NB4 (cell line): Measurements from ENCODE around the gene NDUFB2.
A peak's percentile ranks its signal among the peaks of the same experiment; 100 is the strongest.
"Not testable (repeated sequence)": the region's sequence is repeated elsewhere in the genome, so short reads cannot be mapped to it uniquely, and the experiment has no call there.

Experiments
- DNase-seq: peaks from one replicate; pipeline ENCODE4 v3.0.0; 2010; ENCODE audit warnings: low read depth
- H3K4me3 ChIP-seq: one replicate; pipeline ENCODE4 v1.5.1; 2011; ENCODE audit warnings: mild to moderate bottlenecking, low read depth, low read length, moderate library complexity
- MYC ChIP-seq: IDR thresholded peaks from 2 replicates; pipeline ENCODE4 v1.6.1; 2011; ENCODE audit warnings: low read depth, low read length
- POLR2A ChIP-seq: IDR thresholded peaks from 2 replicates; pipeline ENCODE4 v1.6.1; 2011; ENCODE audit warnings: mild to moderate bottlenecking; ENCODE audit not compliant: insufficient read length; ENCODE audit errors: extremely low read depth
- TF ChIP-seq, protein P1 (sequence below): IDR thresholded peaks from one replicate; pipeline ENCODE4 v1.5.1; 2012; ENCODE audit warnings: low read depth, low read length
- TF ChIP-seq, protein P2 (sequence below): IDR thresholded peaks from 2 replicates; pipeline ENCODE4 v1.6.1; 2011; ENCODE audit warnings: low read depth, low read length

Gene NDUFB2

GRCh38 chr7:140691376-140692045 is 5.0 kb upstream of the NDUFB2 start:
- DNase-seq = no peak

GRCh38 chr7:140693849-140694248 is 2.7 kb upstream of the NDUFB2 start:
- H3K4me3 ChIP-seq, DNase-seq: not testable (repeated sequence)

More at GRCh38 chr7:140691376-140692045, 5.0 kb upstream of the NDUFB2 start:
- TF ChIP-seq MYC = no peak
- no peak for TF ChIP-seq POLR2A
- TF ChIP-seq, protein P1, sequence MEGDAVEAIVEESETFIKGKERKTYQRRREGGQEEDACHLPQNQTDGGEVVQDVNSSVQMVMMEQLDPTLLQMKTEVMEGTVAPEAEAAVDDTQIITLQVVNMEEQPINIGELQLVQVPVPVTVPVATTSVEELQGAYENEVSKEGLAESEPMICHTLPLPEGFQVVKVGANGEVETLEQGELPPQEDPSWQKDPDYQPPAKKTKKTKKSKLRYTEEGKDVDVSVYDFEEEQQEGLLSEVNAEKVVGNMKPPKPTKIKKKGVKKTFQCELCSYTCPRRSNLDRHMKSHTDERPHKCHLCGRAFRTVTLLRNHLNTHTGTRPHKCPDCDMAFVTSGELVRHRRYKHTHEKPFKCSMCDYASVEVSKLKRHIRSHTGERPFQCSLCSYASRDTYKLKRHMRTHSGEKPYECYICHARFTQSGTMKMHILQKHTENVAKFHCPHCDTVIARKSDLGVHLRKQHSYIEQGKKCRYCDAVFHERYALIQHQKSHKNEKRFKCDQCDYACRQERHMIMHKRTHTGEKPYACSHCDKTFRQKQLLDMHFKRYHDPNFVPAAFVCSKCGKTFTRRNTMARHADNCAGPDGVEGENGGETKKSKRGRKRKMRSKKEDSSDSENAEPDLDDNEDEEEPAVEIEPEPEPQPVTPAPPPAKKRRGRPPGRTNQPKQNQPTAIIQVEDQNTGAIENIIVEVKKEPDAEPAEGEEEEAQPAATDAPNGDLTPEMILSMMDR = no peak
- TF ChIP-seq, protein P2, sequence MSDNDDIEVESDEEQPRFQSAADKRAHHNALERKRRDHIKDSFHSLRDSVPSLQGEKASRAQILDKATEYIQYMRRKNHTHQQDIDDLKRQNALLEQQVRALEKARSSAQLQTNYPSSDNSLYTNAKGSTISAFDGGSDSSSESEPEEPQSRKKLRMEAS = no peak
- H3K4me3 ChIP-seq = no peak overlapping the region

DNA sequence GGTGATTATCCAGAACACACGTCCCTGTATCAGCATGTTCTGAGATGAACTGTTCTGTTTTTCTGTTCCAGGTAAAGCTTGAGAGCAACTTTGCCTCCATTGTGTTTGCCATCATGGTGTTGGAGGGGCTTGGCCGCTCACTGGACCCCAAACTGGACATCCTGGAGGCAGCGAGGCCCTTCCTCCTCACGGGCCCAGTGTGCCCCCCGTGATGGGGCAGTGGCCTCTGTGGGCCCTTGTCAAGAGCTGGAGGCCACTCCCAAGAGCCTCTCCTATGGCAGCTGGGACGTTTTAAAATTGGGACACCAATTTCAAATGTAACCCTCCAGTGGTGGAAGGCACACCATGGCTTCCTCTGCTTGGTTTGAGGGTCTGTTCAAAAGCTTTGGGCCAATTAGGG is 1.9 kb upstream of the NDUFB2 start:
- no peak for DNase-seq

DNA sequence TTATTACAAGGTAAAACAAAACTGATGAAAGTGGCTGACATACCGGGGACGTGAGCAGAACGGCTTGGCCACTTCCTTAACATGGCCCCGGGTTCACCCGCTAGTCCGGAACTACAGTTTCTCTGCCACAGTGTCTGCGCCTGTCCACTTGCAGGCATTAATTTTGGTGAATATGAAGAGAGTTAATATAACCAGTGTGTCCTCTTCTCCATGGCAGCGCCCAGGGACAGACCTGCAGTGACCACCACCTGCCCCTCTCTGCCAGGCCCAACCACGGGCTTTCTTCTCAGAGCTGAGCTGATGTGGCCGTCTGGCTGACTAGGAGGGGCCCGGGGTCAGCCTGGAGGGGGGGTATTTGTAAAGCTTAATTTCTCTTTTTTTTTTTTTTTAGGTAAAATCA is 1.1 kb upstream of the NDUFB2 start:
- no peak for DNase-seq
- H3K4me3 ChIP-seq = no peak overlapping the region
- TF ChIP-seq, protein P2 = no peak

More for the DNA sequence above, 1.9 kb upstream of the NDUFB2 start:
- H3K4me3 ChIP-seq = no peak overlapping the region
- TF ChIP-seq POLR2A (no peak), MYC (no peak)
- TF ChIP-seq, protein P2 = no peak
- TF ChIP-seq, protein P1 = no peak

GRCh38 chr7:140696024-140696679 is 356 bp upstream of the NDUFB2 start:
- peak; percentile 96 for DNase-seq
- H3K4me3 ChIP-seq = peak overlapping the region; percentile 95
- no peak for TF ChIP-seq MYC
- TF ChIP-seq, protein P1 = no peak
- TF ChIP-seq, protein P2 = no peak
- no peak for TF ChIP-seq POLR2A

- H3K4me3 ChIP-seq = peak overlapping the region; percentile 95
- TF ChIP-seq, protein P1 = no peak
- TF ChIP-seq POLR2A (no peak), MYC (no peak)
- TF ChIP-seq, protein P2 = no peak
- DNase-seq = no peak
Observed at GRCh38 chr7:140697447-140698143, 1.1 kb downstream of the NDUFB2 start.
